NCI-H1105 treated with DMSO at 0.1 percent for 48 hours (cell line): ENCODE measurements around the gene FOSL1.
"Not testable (repeated sequence)": the region's sequence is repeated elsewhere in the genome, so short reads cannot be mapped to it uniquely, and the experiment has no call there.

Source experiments
- DNase-seq: peaks from one replicate; lab custom pipeline; 2025; lab: John Stamatoyannopoulos, UW

Gene FOSL1

DNA sequence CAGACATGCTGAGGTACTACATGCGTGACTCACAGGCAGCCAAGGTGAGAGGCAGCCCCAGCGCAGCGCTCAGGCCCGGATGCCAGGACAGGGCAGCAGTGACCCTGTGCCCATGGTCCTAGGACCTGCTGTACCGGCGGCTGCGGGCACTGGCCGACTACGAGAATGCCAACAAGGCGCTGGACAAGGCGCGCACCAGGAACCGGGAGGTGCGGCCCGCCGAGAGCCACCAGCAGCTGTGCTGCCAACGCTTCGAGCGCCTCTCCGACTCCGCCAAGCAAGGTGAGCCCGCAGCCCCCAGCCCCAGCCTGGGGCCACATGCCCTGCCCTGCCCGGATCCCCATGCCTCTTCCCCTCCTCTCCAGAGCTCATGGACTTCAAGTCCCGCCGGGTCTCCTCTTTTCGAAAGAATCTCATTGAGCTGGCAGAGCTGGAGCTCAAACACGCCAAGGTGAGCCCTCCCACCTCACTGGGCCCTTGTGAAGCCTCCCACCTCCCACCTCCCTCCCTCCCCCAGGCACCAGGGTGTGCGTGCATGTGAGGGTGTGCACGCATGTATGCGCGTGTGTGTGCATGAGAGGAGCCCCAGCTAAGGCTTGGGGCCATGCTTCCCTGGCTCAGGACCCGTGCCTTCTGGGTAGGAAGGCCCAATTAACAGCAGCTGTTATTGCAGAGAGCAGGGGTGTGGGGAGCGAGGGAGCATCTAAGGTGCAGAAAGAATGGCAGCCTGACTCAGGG lies 47.5 kb downstream of the FOSL1 start:
- no peak for DNase-seq

DNA sequence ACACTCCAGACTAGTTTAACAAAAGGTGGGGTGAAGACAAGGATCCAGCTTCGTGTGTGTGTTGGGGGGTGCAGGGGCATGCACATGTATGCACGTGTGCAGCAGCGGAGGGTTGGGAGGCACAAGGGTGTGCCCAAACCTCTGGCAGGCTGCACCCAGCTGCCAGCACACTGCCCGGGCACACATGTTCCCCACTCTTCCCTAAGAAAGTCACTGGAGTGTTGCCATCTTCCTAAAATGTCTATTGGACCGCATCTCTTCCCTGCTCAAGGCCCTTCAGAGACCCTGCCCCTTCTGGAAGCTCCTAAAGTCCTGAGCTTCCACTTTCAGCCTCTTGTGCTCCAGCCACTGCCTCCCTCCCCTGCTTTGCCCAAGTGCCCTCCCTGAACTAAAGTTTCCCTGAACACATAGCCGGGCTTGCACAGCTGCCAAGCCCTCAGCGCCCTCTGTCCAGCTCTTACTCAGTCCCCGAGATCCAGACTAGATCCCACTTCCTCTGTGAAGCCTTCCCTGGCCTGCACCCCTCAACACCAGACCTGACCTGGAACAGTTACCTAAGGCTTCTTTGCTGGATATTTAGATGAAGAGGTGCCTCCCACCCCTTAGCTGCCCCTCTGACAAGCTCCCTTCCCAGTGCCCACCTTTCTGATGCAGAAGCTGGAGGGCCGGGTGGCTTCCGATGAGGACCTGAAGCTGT lies 48.2 kb downstream of the FOSL1 start:
- no peak for DNase-seq

DNA sequence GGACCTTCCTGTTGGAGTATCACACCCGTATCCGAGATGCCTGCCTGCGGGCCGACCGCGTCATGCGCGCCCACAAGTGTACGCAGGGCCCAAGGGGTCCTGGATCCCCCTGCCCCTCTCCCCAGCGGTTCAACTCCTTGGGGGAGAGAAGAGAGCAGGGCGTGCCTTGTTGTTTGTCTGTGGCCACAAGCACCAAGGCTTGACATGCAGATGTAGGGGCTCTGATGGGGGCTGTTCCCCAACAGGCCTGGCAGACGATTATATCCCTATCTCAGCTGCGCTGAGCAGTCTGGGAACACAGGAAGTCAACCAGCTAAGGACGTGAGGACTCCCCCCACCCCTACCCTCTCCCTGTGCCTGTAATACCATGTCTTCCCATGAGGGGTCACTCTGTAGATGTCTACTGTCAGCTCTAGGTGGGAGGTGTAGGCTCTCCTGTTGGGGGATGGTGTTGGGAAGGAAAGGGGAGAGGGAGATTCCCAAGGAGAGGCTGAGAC lies 49.1 kb downstream of the FOSL1 start:
- no peak for DNase-seq

DNA sequence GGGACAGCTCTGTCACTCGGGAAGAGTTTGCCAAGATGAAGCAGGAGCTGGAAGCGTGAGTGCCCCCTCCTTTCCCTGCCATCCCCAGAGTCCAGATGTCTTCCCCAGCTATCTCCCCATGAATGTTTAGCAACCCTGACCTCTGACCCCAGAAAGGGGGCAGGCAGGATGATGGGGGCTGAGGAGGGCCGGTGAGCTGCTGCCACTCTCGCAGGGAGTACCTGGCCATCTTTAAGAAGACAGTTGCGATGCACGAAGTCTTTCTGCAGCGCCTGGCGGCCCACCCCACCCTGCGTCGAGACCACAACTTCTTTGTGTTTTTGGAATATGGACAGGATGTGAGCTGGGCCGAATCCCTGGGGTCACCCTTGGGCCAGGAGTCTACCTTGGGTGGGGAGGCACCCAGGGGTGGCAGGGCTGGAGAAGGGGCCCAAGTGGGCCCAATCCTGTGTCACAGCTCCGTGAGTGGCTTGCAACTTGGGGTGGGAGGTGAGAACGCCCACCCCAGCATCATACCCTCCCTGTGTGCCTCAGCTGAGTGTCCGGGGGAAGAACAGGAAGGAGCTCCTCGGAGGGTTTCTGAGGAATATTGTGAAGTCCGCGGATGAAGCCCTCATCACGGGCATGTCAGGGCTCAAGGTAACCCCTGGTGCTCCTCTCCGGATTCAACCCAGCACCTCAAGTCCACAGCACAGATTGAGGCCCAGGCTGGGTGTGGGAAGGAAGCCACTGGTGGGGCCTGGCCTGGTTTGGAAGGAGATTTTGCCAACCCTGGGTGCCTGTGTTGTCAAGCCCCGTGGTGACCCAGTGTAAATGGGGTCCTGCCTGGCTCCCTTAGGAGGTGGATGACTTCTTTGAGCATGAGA lies 49.7 kb downstream of the FOSL1 start:
- DNase-seq: no peak

DNA sequence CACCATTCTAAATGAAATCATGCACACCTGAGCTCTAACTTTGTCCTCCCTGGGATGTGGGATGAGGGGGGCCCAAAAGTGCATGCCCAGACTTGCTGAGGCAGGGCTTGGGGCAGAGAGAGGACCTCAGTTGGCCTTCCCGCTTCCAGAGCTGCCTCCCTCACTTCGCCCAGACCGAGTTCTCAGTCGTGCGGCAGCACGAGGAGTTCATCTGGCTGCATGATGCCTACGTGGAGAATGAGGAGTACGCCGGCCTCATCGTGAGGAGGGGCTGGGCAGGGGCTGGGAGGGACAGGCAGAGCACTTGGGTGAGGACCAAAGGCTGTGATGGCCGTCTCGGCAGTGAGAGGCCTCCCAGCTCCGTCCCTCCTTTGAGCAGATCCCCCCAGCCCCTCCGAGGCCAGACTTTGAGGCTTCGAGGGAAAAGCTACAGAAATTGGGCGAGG lies 50.4 kb downstream of the FOSL1 start:
- no peak for DNase-seq

DNA sequence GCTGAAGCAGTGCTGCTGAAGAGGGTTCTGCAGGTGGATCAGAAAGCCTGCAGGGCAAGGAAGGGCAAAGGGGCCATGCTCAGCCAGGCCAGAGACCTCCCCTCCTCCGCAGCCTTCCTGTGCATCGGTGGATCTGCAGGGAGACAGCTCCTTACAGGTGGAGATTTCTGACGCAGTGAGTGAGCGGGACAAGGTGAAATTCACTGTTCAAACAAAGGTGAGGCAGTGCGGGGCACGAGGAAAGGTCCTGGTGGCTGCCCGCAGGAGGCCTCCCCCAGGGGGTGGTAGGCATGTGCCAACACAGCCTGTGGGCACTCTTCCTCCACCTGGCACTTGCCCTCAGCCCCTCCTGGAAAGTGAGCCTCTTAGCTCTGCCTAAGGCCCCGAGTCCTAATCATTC lies 50.8 kb downstream of the FOSL1 start:
- no peak for DNase-seq

DNA sequence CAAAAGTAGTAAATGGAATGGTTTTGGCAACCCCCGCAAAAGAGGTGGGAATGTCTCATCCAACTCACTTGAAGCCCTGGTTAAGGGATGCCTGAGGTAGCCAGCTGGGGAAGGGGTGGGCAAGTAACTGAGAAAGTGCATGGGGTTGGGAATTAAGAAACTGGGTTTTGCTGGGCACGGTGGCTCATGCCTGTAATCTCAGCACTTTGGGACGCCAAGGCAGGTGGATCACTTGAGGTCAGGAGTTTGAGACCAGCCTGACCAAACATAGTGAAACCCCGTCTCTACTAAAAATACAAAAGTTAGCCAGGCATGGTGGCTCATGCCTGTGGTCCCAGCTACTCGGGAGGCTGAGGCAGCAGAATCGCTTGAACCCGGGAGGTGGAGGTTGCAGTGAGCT lies 51.5 kb downstream of the FOSL1 start:
- DNase-seq: not testable (repeated sequence)

DNA sequence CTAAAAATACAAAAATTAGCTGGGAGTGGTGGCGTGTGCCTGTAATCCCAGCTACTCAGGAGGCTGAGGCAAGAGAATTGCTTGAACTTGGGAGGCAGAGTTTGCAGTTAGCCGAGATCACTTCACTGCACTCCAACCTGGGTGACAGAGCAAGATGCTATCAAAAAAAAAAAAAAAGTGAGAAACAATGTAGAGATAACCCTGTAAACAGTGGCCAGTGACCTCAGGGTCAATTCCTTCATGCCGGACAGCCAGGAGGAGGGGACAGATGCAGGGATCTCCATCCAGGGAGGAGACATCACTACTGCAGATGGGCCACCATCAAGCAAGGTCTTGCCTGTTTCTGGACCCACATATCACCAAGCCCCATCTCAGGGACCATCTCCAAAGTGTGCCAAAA lies 52.4 kb downstream of the FOSL1 start:
- DNase-seq: no peak

DNA sequence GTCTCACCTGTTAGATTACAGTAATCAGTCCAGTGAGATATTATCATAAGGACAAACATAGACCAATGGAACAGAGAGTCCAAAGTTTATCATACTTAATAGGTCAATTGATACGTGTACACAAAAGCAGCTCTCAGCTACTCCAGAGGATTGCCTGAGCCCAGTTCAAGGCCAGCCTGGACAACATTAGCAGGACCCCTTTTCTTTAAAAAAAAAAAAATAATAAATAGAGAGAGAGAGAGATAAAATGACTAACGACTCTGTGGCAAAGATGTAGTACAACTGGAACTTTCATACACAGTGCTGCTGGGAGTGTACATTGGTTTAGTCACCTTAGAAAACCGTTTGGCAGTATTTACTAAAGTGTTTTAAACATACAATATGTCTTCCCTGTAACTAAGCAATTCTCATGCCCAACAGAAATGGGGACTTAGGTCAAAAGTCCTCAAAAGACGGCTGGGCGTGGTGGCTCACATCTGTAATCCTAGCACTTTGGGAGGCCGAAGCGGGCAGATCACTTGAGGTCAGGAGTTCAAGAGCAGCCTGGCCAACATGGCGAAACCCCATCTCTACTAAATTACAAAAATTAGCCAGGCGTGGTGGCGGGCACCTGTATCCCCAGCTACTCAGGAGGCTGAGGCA lies 55.8 kb downstream of the FOSL1 start:
- DNase-seq: no peak

DNA sequence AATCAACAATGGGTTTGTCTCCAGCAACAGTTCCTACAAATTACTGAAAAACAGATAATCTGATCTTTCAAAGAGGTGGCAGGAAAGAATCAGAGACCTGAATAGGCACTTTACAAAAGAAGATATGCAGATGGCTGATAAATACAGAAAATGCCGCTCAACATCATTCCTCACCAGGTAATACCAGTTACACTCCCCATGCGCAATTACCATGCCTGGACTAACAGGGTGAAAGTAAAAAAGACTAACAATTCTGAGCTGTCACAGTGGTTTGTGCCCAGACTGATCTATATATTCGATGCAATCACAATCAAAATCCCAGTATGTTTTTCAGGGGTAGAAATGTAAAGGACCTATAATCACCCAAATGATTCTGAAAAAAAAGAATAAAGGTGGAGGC lies 56.4 kb downstream of the FOSL1 start:
- DNase-seq: no peak

DNA sequence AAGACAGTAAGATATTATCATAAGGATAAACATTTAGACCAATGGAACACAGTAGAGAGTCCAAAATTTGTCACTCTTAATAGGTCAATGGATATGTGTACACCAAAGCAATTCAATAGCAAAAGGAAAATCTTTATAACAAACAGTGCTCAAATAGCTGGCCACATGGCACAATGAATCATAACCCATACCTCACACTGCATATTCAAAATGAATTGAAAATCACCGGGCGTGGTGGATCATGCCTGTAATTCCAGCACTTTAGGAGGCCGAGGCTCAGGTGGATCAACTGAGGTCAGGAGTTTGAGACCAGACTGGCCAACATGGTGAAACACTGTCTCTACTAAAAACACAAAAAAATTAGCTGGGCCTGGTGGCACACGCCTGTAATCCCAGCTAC lies 58.0 kb downstream of the FOSL1 start:
- no peak for DNase-seq
